Activated CD4-positive, CD25-positive, alpha-beta regulatory T cell treated with anti-CD3 and anti-CD28 coated beads, Interleukin-2, amount 50 U/mL, for 24 hours (primary cell): Measurements from ENCODE around the gene LRRC8C.

ENCODE experiments used
- ATAC-seq, 2 donors: fragments of 150-1000 bp; cut with Tn5 transposase; one replicate each; pipeline ENCODE4 v1.10.0; 2021; ENCODE audit warnings: mild to moderate bottlenecking in 1 of 2, moderate library complexity in 1 of 2

LRRC8C gene

DNA sequence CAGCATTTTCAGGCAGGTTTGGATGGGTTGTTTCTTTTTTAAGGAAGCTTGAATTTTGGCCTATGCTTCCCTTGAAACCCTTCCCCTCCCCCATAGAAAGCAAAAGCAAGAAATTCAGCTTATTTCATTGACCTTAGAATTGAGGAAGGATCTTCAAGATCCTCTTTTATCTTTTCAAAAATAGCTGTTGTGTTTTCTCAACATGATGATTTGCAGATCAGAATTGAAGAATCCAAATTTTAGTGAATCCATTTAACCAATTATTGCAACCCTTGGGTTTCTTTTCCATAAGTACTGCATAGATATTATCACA is 73.7 kb downstream of the LRRC8C start:
- no peak for ATAC-seq

DNA sequence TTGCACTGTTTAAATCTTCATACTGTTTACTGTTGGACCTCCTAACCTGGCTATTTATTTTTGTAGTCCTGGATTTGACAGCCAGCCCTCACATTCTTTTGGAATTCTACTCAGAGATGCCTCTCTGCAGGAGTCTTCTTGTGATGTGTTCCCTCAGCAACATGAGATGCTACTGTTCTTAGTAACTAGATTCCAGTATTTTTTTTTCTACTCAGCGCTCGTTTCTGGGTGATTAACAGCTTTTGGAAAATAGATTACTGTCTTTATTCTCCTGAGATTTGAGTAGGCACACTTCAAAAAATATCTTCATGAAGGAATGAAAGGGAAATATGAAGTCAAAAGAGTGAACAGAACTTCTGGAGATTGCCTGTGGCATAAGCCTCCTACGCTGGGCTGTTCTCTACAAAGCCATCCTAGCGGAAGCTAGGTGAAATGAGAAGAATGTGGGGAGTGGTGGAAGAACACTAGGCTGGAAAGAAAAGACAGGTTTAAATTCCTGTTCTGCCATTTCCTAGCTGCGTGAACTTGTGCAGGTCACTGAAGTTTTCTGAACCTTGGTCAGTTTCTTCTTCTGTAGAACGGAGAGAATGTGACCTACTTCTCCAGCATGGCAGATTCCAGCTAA is 75.9 kb downstream of the LRRC8C start:
- ATAC-seq, result no peak

DNA sequence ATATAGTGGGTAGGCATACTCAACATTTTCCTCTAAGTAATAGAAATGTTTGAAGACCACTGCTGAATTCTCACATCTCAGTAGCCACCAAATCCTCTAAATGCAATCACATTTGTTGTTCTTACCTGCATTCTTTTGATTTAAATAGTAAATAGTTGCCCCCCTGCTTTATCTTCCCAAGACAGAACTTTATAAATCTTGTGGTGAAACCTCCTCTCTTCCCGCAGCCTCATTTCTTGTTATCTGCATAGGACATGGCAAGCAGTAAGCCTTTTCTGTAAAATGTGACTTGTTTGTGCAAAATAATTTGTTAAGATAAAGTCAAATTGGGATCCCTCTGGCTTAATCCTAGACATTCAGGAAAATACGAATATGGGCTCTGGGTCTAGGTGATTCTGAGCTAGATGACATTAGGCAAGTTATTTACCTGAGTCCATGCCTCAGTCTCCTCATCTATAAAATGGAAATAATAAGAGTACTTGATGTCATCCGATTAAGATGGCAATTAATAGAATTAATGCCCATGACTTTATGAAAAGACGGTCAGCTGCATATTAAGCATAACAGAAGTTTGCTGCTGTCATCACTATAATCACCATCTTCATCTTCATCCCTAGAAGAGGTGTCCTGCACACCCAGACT is 77.7 kb downstream of the LRRC8C start:
- no peak for ATAC-seq

GRCh38 chr1:89711140-89711778 is 78.3 kb downstream of the LRRC8C start:
- peak in 1 of 2 donors; percentile 44 for ATAC-seq

- ATAC-seq, result no peak
These were observed 79.5 kb downstream of the LRRC8C start for GRCh38 chr1:89712420-89712819.

DNA sequence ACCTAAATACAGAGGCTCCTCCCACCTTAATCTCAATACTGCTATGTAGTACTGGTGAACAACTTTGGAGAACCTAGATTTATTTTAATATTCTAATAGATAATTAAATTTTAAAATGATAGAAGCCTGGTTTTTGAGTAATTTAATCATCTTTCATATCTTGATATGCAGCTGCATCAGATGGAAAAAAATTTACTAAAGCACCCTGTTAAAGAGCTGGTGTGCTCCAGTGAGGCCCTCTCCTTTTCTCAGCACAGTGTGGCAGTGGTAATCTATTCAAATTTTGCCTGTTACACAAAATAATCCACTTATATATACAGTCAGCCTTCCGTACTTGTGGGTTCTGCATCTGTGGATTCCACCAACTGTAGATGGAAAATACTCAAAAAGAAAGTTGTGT is 82.8 kb downstream of the LRRC8C start:
- ATAC-seq, result no peak

- ATAC-seq, result peak; percentile 89 to 91
These were observed 86.8 kb downstream of the LRRC8C start for GRCh38 chr1:89719502-89720306.

GRCh38 chr1:89720839-89721238 is 87.9 kb downstream of the LRRC8C start:
- no peak for ATAC-seq

DNA sequence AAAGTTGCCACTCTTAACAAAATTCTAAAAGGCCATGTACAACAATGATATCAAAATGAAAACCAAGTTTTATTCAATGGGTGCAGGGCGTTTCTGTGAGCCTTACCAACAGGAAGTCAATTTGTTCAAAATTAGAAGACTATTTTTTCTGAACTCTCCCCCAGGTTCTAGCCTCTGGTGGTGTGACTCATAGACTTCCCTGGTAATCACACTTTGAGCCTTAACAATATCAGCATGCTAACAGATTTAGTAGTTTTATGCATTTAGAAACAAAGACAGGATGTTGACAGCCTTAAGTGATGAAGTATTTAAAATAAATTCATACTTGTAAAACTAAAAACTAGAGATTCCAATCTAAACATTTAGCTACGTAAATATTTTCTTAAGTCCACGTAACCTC is 88.4 kb downstream of the LRRC8C start:
- peak; percentile 26 to 28 for ATAC-seq

- no peak for ATAC-seq
These were observed 90.2 kb downstream of the LRRC8C start for GRCh38 chr1:89723144-89723543.

- no peak for ATAC-seq
These were observed 90.9 kb downstream of the LRRC8C start for GRCh38 chr1:89723863-89724262.

- peak; percentile 90 to 92 for ATAC-seq
These were observed 91.6 kb downstream of the LRRC8C start for GRCh38 chr1:89724369-89725010.

DNA sequence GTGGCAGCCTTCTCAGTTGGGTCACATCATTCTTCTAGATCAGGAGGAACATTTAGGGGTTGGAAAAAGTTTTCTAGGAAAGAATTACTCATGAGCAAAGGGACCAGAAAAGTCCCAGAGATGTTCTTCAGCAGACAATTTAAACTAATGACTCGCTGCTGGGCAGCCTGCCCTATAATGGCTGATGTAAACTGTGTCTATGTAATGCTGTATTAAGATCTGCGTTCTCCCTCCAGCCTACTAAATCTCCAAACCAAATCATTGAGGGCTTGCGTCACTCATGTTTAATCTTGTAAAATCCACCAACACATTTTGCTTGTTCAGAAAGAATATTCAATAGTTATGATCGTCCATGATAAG is 92.1 kb downstream of the LRRC8C start:
- peak; percentile 58 to 65 for ATAC-seq

DNA sequence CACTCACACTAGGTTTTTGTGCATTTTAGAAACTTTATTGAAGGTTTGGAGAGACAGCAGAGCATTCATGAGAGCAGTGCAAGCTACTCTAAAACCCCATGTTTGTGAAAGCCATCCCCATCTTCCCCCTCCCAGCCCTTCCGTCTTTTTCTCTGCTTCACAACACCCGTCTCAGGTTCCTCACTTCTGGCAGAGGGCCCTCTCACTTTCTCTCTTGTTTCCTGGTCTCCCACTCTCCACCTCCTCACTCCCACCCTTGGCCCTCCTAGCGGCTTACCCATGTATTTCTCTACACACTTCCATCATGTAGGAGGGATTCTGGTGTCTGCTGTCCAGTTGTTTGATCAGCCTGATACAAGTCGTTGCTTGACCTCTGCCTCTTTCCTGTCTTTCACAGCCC is 92.7 kb downstream of the LRRC8C start:
- ATAC-seq, result no peak

DNA sequence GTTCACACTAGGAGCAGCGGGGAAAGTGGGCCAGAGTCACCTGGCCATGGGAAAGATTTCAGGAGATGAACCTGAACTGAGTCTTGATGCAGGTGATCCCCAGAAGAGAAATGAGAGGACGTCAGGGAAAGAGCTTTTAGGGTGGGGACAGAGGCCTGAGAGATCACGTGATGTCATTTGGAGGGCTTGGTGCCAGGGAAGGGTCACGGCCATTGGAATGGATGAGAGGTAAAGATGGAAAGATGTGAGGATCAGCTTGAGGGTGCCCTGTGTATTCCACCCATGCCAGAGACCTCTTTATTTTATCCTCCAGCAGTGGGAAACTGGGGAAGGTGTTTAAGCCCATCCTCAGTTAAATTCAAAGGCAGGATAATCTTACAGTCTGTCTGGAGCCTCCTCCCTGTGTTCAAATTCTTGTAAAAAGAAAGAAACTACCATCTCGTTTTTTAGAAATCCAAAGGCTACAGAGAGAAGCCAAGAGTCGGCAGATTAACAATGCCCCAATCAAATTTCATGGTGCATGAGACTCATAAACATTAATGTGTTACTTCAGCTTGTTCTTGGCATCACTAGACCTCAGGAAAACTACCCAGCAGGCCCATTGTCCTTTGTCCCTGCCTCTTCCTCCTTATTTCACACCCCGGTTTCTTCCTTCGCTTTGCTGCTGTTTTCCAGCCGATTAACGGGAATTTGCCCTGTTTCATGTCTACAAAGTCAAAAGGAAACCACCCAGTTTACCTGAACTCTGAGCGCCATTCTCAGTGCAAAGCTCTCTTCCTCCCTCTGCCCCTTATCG is 94.8 kb downstream of the LRRC8C start:
- ATAC-seq, result no peak

DNA sequence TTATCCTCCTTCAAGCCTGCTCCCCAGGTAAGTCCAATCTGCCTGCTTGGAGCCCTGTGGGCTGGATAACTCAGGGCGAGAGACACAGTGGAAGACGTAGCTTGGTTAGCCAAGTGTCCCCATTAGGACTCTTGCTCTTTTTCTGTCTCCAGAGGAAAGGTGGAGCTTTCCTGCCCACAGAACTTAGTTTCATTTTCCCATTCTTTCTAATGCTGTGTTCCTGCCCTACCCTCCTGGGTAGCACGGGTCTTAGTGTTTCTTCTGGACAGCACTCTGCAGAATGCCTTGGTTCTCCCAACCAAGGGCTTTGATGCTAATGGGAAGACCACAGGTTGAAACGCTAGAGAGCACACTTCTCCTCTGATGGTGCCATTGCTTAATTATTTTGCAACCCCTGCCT is 95.5 kb downstream of the LRRC8C start:
- no peak for ATAC-seq

- ATAC-seq, result no peak
These were observed 99.3 kb downstream of the LRRC8C start for GRCh38 chr1:89732206-89732605.

DNA sequence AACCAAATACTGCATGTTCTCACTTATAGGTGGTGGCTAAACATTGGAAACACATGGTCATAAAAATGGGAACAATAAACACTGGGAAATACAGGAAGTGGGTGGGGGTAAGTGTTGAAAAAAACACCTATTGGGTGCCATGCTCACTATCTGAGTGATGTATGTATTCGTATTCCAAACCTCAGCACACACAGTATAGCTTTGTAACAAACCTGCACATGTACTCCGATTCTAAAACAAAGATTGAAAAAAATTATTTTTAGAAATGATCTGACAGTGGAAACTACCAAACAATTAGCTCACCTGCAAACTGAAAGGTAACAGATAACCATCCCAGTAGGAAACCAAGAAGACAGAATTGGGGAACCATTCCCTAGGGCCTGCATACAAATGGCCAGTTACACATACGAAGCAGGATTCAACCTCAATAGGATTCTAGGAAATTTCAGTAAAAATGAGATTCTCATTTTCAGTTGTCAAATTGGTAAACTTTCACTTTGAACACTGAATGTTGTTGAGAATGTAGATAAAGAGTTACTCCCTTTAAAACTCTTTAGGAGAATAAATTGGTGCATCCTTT is 99.8 kb downstream of the LRRC8C start:
- ATAC-seq, result no peak

GRCh38 chr1:89733748-89734147 is 100.8 kb downstream of the LRRC8C start:
- no peak for ATAC-seq

- no peak for ATAC-seq
These were observed 101.5 kb downstream of the LRRC8C start for GRCh38 chr1:89734442-89734841.

GRCh38 chr1:89735479-89735878 is 102.6 kb downstream of the LRRC8C start:
- ATAC-seq, result no peak
